Neutrophil (primary cell): Measurements from ENCODE around the gene HNRNPLL.

Source experiments
- H3K27ac ChIP-seq: fragments of 200-600 bp; sonication (generic); 2 replicates; pipeline ENCODE4 v1.5.1; 2016; ENCODE audit warnings: mild to moderate bottlenecking, moderate library complexity
- H3K27me3 ChIP-seq: fragments of 200-600 bp; sonication (generic); 2 replicates; pipeline ENCODE4 v1.6.0; 2016; ENCODE audit warnings: mild to moderate bottlenecking
- H3K36me3 ChIP-seq: fragments of 200-600 bp; sonication (generic); 2 replicates; pipeline ENCODE4 v1.5.1; 2017
- H3K4me1 ChIP-seq, 2 experiments: fragments of 200-600 bp in 1 of 2; sonication (generic) in 1 of 2; 1 replicate in 1 of 2; 2 replicates in 1 of 2; pipeline versions ENCODE4 v1.5.1 to v1.6.1; 2013 to 2016; ENCODE audit warnings: low read depth in 1 of 2, low read length in 1 of 2, mild to moderate bottlenecking in 1 of 2, moderate library complexity in 1 of 2; ENCODE audit not compliant: control insufficient read depth in 1 of 2, insufficient read depth in 1 of 2
- H3K4me3 ChIP-seq, 2 experiments: fragments of 200-600 bp in 1 of 2; sonication (generic) in 1 of 2; 1 replicate in 1 of 2; 2 replicates in 1 of 2; pipeline ENCODE4 v1.5.1; 2013 to 2016; ENCODE audit warnings: low read depth in 1 of 2, low read length in 1 of 2, mild to moderate bottlenecking in 1 of 2, moderate library complexity in 1 of 2
- H3K9me3 ChIP-seq: fragments of 200-600 bp; sonication (generic); 2 replicates; pipeline ENCODE4 v1.5.1; 2016
- CTCF ChIP-seq: fragments of 200-600 bp; sonication (generic); IDR thresholded peaks from 2 replicates; pipeline ENCODE4 v1.5.1; 2016; ENCODE audit warnings: antibody characterized with exemption

HNRNPLL gene

GRCh38 chr2:38533757-38534545 is 68.8 kb downstream of the HNRNPLL start:
- no peaks in the 10 kb centered on the region for H3K36me3 ChIP-seq
- peaks cover 69% of the 10 kb centered on the region for H3K27me3 ChIP-seq
- TF ChIP-seq CTCF, result no peak
- no peak overlapping the region for H3K27ac ChIP-seq
- no peaks in the 10 kb centered on the region for H3K9me3 ChIP-seq
- H3K4me3 ChIP-seq, result no peak overlapping the region
- H3K4me1 ChIP-seq, result peaks cover 8 to 9% of the 10 kb centered on the region in 2 experiments

GRCh38 chr2:38533180-38533579 is 69.5 kb downstream of the HNRNPLL start:
- Histone ChIP-seq H3K27ac (no peak overlapping the region), H3K4me1 (peaks cover 9 to 10% of the 10 kb centered on the region in 2 experiments), H3K9me3 (no peaks in the 10 kb centered on the region), H3K36me3 (no peaks in the 10 kb centered on the region), H3K4me3 (no peak overlapping the region), H3K27me3 (peaks cover 76% of the 10 kb centered on the region)
- no peak for TF ChIP-seq CTCF

GRCh38 chr2:38532366-38532765 is 70.4 kb downstream of the HNRNPLL start:
- H3K9me3 ChIP-seq, result no peaks in the 10 kb centered on the region
- H3K36me3 ChIP-seq, result no peaks in the 10 kb centered on the region
- no peak overlapping the region for H3K27ac ChIP-seq
- peaks cover 76% of the 10 kb centered on the region for H3K27me3 ChIP-seq
- H3K4me1 ChIP-seq, result peaks cover 12 to 14% of the 10 kb centered on the region in 2 experiments
- no peak for TF ChIP-seq CTCF
- no peak overlapping the region for H3K4me3 ChIP-seq

GRCh38 chr2:38529208-38529607 is 73.5 kb downstream of the HNRNPLL start:
- Histone ChIP-seq H3K9me3 (no peaks in the 10 kb centered on the region), H3K36me3 (no peaks in the 10 kb centered on the region), H3K4me1 (peaks cover 4% of the 10 kb centered on the region in 2 experiments), H3K27me3 (peaks cover 73% of the 10 kb centered on the region), H3K27ac (no peak overlapping the region), H3K4me3 (no peak overlapping the region)
- TF ChIP-seq CTCF, result no peak

GRCh38 chr2:38528534-38528933 is 74.2 kb downstream of the HNRNPLL start:
- no peak overlapping the region for H3K27ac ChIP-seq
- no peaks in the 10 kb centered on the region for H3K9me3 ChIP-seq
- H3K27me3 ChIP-seq, result peaks cover 69% of the 10 kb centered on the region
- TF ChIP-seq CTCF, result no peak
- H3K4me3 ChIP-seq, result no peak overlapping the region
- no peaks in the 10 kb centered on the region for H3K36me3 ChIP-seq
- H3K4me1 ChIP-seq, result peaks cover 4% of the 10 kb centered on the region in 2 experiments
